Coronary artery (tissue), 2 donors: ENCODE measurements around the gene ANKRD2.
"Not testable (repeated sequence)": the region's sequence is repeated elsewhere in the genome, so short reads cannot be mapped to it uniquely, and the experiment has no call there.

ENCODE experiments used
- DNase-seq: peaks from one replicate; pipeline ENCODE4 v3.0.0-alpha.2; 2017; ENCODE audit warnings: low spot score
- H3K27ac ChIP-seq, 2 donors: fragments of 200-600 bp; sonication (generic); one replicate each; pipeline ENCODE4 v1.5.1; 2016 to 2019
- H3K4me3 ChIP-seq: fragments of 200-600 bp; sonication (generic); 2 replicates; pipeline ENCODE4 v1.5.1; 2016; ENCODE audit warnings: mild to moderate bottlenecking, moderate library complexity
- CTCF ChIP-seq: fragments of 200-600 bp; sonication (generic); IDR thresholded peaks from one replicate; pipeline ENCODE4 v1.5.1; 2019; ENCODE audit warnings: antibody characterized with exemption

The ANKRD2 gene

GRCh38 chr10:97572214-97572989, at the start of gene ANKRD2:
Gene ANKRD2, plus strand, starts transcription at chr10:97572779. Its CDS starts 10 bp downstream, at chr10:97572789.
- no peak within 1 kb of the TSS for H3K4me3 ChIP-seq
- DNase-seq, result peak; percentile 85
- peak within 1 kb of the TSS in 1 of 2 donors; percentile 15 for H3K27ac ChIP-seq
- peak; percentile 90 for TF ChIP-seq CTCF

GRCh38 chr10:97522937-97523336, 49.6 kb upstream of the ANKRD2 start:
- Histone ChIP-seq H3K4me3 (no peak overlapping the region), H3K27ac (no peak overlapping the region)
- TF ChIP-seq CTCF, result no peak
- DNase-seq, result no peak

- no peak overlapping the region for H3K27ac ChIP-seq
- DNase-seq, result no peak
- TF ChIP-seq CTCF, result no peak
- H3K4me3 ChIP-seq, result no peak overlapping the region
These were observed 47.5 kb upstream of the ANKRD2 start for GRCh38 chr10:97525086-97525485.

GRCh38 chr10:97525683-97526110, 46.9 kb upstream of the ANKRD2 start:
- no peak for TF ChIP-seq CTCF
- DNase-seq, result no peak
- no peak overlapping the region for H3K4me3 ChIP-seq

GRCh38 chr10:97528876-97529275, 43.7 kb upstream of the ANKRD2 start:
- not testable (repeated sequence) for DNase-seq, H3K27ac ChIP-seq, H3K4me3 ChIP-seq

More at GRCh38 chr10:97525683-97526110, 46.9 kb upstream of the ANKRD2 start:
- no peak overlapping the region for H3K27ac ChIP-seq

GRCh38 chr10:97529685-97530465, 42.7 kb upstream of the ANKRD2 start:
- no peak for TF ChIP-seq CTCF
- Histone ChIP-seq H3K27ac (no peak overlapping the region), H3K4me3 (no peak overlapping the region)
- DNase-seq, result no peak

- TF ChIP-seq CTCF, result no peak
These were observed 41.1 kb upstream of the ANKRD2 start for GRCh38 chr10:97531401-97531986.

More at GRCh38 chr10:97531401-97531986, 41.1 kb upstream of the ANKRD2 start:
- Histone ChIP-seq H3K4me3 (no peak overlapping the region), H3K27ac (no peak overlapping the region)
- DNase-seq, result no peak
